ENCODE measurements around the gene CDH24.

GRCh38 chr14:23068789-23069412 lies 11.6 kb upstream of the CDH24 start:
- TF ChIP-seq CTCF (IDR thresholded peaks at IDR 0.05), result peak in 2 of 3 experiments; percentile 97 to 98
- TF ChIP-seq POLR2AphosphoS5 (IDR thresholded peaks at IDR 0.05), result peak; percentile 47 to 65
- no peak for TF ChIP-seq EP300 (IDR thresholded peaks at IDR 0.05)
